ENCODE results near the gene KRT81.
"Not testable (repeated sequence)": the region's sequence is repeated elsewhere in the genome, so short reads cannot be mapped to it uniquely, and the experiment has no call there.

KRT81 gene

DNA sequence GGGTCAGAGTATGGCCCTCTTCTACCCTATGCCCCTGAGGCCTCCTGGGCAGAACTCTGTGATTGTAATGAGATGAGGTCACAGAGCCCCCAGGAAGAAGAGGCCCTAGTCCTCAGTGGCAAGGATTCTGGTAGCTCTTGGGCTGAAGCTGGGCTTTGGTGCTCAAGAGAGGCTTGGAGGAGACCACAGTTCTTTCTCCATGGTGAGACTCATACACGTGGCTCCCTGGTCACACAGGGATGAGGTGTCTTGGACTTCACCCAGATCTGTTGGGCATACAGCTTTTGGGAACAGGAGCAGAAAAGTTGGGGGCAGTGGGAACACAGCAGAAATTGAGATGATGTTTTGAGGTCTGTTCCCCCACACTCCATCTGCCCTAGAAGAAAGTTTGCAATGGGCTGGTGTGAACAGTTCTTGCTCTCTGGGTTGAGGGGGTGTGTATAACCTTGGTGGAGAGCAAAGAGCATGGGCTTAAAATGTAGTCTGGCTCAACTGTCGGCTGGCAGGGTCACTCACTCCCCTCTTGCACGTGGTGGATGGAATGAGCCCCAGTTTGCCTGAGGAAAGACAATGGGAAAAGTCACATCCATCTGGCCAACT, 16.7 kb downstream of the KRT81 start, which contains the start of gene KRT86:
KRT86 (plus strand) TSS at position 125 of the 600 bp plus-strand sequence. CDS start 27,272 bp downstream, outside the sequence.
- DNase-seq (ENCODE audit: low read depth in 2 of 2), result no peak

DNA sequence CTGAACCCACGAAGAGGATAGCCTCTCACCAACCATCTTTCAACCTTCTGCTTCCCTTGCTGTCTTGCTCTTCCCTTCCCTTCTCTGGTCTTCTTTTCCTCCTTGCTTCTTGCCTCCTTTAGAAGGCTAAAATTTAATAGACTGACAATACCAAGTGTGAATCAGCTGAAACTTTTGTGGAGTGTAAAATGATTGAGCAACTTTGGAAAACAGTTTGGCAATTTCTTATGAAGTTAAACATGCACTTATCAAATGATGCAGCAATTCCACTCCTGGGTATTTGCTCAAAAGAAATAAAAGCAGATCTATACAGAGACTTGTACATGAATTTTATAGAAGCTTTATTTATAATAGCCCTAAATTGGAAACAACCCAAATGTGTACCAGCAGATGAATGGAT, 20.2 kb downstream of the KRT81 start:
- DNase-seq (ENCODE audit: low read depth in 2 of 2), result no peak

DNA sequence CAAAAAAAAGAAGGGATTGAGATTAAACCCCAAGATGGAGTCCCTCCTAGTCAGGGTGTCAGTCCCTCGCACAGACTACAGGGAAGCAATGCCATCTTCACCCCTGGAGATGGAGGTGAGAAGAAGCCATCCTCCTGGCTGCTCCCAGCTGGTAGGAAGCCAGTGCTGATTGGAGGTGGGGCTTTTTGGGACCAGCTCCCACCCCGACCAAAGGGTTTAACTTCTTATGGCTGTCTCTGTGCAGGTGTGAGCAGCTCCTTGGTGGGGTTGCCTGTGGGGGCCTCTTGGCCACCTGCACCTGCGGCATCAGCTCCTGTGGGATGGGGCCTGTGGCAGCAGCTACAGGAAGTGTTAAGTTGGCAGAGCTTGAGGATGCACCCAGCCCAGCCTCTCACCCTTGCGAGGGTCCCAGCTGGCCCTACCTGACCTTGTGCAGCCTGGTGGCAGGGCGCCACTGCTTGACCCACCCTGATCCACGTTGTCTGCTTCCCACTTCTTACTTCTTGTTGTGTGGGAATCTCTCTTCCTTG, 20.7 kb downstream of the KRT81 start:
- DNase-seq (ENCODE audit: low read depth in 2 of 2), result no peak

DNA sequence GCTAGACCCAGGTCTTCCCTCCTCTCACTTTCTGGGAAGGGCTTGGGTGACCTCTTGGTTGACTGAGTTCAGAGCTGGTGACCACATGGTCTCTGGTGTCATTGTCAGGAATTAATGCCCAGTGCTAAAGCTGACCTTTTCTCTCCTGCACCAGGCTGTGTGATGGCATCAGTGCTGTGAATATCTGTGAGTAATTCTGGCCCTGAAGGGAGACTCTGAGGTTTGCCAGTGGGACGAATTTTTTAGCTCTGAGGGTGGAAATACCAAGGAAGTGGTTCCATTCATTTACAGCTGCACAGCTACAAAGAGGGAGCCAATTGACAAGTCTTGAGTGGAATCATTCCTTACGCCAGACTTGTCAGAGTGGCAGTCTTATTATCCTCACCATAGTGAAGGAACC, 23.1 kb downstream of the KRT81 start:
- no peak for DNase-seq (ENCODE audit: low read depth in 2 of 2)

DNA sequence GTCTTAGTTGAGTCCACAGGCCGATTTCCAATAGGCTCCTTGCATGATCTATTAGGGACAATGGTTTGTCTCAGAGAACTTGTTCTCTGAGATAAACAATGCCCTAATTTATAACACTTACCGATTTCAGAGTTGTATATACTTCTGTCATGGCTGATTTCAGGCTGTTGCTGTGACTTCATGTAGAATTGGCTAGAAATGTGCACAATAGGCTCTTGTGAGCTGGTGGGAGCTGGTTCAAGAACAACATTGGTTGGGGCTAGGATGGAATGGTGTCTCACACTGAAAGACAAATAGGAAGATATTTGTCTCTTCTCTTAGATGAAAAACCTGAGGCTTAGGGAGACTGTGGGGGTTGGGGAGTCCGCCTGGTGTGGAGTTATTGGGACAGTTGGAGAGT, 23.6 kb downstream of the KRT81 start:
- no peak for DNase-seq (ENCODE audit: low read depth in 2 of 2)

DNA sequence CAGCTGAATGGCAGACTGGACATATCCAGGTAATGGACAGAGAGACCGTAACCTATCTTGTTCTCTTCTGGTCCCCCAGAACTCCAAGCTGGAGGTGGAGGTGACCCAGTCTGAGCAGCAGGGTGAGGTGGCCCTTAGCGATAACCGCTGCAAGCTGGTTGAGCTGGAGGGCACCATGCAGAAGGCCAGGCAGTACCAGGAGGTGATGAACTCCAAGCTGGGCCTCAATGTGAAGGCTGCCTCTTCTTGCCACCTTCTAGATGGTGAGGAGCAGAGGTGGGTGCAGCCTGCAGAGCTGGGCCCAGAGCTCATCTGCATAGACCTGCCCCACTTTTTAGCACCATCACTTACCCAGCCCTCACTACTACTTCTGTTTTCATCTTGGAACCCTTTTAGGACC, 24.1 kb downstream of the KRT81 start:
- no peak for DNase-seq (ENCODE audit: low read depth in 2 of 2)

DNA sequence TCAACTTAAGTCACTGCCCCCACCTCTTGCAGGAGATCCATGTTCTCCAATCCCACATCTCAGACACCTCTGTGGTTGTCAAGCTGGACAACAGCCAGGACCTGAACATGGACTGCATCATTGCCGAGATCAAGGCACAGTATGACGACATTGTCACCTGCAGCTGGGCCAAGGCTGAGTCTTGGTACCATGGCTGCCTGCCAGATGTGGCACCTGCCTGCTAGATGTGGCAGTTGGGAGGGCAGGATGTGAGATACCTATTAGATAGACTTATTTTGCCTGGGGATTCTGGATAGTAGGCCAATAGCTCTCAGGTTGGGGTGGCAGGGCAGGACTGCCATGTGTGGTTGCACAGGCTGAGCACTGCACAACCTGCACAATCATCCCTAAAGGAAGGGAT, 24.8 kb downstream of the KRT81 start:
- DNase-seq (ENCODE audit: low read depth in 2 of 2), result no peak

DNA sequence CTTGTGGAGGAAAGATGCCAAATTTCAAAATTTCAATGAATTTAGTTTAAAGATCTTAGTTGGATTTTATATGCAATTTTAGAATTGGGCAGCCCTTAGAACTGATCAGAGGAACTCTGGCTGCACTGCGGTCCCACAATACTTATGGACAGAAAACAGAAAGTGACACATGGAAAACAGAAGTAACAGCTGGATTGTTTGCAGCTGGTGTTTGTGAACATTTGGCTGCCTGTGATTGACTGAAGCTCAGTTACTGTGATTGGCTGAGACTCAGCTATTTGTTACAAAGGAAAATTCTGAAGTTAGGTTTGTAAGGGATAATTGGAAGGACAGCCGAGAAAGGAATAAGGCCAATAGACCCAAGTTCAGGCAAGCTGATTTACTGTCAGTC, 26.9 kb downstream of the KRT81 start:
- DNase-seq (ENCODE audit: low read depth in 2 of 2), result no peak

DNA sequence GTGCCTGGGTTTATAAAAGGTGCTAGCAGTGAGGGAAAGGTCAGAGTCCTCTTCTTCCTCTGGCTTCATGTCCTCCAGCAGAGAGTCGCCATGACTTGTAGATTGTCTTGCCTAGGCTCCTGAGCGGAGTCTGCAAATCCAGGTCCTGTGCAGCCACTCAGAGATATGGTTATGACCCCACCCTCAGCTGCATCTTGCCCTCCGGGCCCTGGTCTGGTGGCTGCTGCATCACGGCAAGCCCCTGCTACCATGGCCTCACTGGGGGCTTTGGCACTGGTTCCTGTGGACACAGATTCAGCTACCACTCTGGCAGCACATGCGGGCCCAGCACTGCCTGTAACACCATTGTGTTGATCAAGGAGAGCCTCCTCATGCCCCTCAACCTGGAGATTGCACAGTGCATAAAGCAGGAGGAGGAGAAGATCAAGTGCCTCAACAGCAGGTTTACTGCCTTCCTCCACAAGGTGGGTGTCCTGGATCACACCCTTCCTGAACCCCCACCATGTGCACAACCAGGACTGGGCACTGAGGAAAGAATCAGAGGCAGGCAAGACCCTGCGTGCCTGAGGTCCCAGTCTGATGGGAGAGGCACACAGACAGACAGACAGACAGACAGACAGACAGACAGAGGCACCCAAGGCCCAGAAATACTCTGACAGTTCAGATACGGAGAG, 27.4 kb downstream of the KRT81 start:
- DNase-seq (ENCODE audit: low read depth in 2 of 2), result no peak

DNA sequence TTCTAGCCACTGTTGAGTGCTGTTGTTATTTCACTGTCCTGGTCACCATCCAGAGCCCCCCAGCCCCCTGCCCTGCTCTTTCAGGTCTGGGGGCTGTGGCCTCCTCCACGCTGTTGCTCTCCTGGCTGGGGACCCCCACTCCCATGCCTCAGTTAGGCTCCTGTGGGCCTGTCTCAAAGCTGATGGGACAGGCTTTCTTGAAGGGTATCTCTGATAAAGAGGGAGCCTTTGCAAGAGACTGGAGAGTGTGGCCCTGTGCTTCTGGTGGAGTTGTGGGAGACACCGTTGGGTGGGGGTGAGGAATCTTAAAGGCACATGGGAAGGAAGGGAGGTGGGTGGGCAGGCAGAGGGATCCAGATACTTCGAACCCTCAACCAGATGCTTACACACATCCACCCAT, 29.0 kb downstream of the KRT81 start:
- no peak for DNase-seq (ENCODE audit: low read depth in 2 of 2)

DNA sequence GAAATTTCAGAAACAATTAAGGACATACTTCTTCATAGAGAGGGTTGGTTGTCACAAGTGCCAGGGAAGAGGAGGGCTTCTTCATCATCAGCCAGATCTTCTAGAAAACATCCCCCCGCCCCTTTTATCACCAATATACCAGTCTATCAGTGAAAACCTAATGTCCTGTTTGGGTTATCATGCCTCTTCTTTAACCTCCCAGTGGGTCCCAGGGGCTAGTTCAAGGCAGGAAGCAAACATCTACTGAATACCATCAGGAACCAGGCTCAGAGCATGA, 30.2 kb downstream of the KRT81 start:
- DNase-seq (ENCODE audit: low read depth in 2 of 2), result no peak

DNA sequence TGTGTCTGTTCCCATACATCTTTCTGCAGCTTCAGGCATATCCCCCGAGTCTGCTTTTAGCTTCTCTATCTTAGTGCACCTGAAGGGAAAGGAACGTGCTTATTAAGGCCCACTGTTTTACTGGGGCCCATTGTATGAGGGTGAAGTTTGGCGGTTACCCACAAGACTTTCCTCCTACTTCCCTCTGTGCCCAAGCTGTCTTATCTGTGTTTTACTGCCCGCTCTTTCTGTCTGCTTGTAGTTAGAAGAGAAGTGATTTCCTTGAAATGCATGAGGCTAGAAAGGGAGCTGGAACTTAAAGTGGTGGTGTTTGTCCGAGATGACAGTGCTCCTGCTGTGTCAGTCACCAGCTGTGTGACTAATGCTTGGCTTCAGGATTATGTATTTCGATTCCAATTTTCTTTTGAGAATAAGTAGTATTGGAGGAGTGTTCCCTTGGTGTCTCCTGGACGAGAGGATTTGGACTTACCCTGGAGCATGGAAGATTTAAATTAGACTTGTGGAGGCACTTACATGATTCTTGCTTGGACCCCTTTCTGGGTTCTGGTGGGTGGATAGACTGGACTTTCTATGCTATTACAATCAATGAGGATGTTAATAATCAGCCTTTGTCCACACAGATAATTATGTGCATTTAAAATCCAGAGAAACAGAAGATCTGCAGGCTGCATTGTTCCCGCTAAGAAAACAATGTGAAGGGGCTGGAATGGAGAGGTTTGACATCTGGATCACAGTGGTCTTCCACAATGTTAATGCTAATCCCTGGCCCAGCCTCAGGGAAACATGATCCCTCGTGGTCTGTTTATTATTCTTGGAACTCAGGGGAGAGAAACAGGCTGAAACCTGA, 30.8 kb downstream of the KRT81 start:
- peak in 1 of 2 experiments; percentile 28 for DNase-seq (ENCODE audit: low read depth in 2 of 2)

DNA sequence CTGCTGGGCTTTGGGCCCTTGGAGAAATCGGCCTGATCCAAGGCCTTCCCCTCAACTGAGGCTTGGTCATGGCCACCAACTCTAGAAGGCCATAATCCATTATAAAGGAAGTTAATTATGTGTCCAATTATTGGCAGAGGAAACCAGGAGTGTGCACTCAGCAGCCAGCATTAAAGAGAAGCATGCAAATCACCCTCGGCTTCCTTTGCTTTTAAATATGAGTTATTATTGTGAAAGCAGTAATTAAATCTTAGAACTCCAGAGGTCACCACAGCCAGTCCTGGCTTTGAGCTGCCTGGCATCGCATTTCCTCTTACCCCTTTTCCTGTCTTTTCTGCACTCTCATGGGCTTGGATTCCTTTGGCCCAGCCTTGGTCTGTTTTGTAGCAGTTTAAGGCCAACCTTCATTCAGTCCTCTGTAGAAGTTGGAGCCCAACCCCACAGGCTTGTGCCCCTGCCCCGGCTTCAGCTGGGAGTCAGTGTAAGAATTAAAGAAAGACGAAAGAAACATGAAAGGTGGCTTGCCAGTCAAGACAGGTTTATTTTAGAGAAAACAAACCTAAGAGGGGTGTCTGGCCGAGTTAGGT, 31.6 kb downstream of the KRT81 start:
- no peak for DNase-seq (ENCODE audit: low read depth in 2 of 2)

DNA sequence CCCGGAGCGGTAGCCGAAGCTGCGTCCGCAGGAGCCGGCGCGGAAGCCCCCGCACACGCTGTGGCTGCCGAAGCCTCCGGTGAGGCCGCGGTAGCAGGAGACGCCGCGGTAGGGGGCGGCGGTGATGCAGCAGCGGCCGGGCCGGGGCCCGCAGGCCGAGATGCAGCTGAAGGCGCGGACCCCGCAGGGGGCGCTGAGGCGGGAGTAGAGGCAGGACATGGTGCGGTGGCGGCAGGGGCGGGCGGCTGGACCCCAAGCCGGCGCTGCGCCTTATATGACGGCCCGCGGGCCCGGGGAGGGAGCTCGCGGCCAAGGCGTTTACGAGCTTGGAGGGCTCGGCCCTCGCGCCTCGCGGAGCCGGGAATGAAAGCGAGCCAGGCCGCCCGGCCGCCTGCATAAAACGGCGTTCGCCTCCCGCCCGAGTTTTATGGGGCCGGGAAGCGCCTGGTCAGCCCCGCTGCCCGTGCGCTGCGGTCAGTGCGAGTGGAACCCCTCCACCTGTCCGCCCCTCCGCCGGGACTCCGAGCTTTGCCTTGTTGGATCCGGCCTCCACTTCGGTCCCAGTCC, 32.9 kb downstream of the KRT81 start:
- DNase-seq (ENCODE audit: low read depth in 2 of 2), result no peak

DNA sequence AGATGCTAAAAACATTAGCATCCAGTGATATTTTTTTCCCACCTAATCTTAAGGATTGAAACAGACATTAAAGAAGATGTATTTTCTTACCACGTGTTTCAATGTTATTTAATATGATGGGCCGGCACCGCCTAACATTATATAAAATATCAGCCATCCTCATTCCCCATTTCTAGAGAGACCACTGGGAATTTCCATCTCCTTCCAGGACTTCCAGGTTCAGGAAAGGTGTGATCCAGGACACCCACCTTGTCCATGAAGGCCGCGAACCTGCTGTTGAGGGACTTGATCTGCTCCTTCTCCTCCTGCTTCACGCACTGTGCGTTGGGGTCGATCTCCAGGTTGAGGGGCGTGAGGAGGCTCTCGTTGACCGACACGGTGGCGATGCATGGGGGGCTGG, 33.4 kb downstream of the KRT81 start:
- DNase-seq (ENCODE audit: low read depth in 2 of 2), result not testable (repeated sequence)

DNA sequence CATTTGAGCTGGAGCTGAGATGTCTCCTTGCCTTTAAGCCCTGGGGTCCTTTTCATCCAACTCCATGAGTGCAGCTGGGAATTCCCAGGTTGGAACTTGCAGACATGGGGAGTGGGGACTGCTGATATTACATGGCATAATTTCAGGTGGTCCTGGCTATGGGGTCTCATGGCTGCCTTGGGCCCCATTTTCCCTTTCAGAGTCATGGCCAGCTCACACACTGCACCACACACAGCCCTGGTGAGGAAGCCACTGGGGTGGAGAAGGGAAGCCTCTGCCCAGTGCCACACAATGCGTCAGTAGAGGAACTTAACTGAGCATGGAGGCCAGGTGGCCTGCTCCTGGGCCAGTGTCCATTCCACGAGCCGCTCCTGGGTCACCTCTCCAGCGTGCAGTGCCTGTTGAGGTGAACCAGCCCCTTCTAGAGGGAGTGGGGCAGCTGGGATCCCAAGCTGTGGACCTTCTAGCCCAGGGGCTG, 34.2 kb downstream of the KRT81 start:
- DNase-seq (ENCODE audit: low read depth in 2 of 2), result no peak

DNA sequence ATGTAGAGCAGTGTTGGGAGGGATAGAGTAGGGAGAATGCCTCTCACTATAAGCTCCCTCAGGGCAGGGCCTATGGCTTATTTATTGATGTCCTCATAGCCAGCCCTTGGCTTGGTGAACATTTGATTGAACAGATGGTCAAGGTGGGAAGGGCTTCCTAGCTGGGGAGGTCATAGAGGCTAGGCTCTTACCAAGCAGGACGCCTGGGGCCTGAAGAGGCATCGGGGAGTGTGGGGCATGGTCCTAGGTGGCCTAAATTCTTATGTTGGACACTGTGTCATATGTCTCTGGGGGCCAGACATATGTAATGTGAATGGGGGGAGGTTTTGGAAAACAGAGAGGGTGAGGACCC, 34.8 kb downstream of the KRT81 start:
- DNase-seq (ENCODE audit: low read depth in 2 of 2), result no peak

DNA sequence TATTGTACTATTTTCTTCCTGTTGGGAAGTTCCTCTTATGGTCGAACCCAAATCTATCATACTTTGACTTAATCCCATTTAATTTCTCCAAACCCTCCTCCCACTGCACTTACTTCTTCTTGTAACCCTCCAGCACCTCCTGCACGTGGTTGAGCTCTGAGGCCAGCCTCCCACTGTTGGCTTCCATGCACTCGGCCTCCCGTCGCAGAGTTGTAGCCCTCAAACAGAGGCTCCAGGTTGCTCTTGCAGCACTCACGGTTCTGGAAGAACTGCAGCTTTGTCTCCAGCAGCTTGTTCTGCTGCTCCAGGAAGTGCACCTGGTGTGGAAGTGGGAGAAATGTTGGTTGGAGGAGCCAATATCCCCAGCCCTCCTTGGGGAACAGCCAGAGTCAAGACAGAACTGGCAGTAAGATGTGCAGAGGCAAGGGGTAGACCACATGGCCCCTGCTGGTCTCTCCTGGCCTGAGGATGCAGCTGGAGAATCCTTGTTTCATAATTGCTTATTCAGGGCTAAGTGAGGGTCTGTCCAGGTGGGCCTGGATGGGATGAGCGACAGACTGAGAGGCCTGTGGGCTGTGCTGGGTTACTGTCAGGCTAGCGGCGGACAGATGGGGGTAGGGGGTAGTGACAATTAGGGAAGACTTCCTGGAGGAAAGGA, 35.3 kb downstream of the KRT81 start:
- DNase-seq (ENCODE audit: low read depth in 2 of 2), result no peak

DNA sequence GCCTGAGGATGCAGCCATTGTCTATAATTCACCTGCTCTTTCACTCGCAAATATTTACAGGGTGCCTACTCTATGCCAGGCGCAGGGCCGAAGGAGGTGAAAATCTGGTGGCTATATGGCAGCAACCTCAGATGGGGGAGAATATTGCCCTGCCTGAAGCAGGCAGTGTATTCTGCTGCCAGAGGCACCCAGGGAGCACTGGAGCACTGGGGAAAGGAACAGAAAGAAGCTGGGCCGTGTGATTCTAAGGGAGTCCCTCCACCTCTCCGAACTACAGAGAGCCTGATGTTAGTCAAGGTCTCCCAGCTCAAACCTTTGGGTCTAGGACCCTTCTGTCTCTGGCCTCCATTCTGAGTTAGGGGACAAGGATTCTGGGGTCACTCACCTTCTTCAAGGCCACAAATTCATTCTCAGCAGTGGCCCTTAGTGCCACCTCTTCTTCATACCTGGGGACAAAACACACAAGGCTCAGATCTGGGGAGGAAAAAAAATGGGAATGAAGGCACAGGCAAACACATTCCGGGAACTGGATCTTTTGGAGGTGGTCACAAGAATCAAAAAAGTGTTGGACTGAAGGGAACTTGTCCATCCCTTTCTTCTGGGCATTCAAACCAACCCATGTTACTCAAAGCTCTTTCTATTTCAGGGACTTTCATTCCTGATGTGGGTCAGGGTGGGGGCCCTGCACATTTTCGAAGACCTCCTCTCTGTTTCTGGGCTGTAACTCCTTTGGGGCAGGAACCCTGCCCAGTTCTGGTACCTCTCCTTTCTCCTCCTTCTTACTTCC, 36.2 kb downstream of the KRT81 start:
- DNase-seq (ENCODE audit: low read depth in 2 of 2), result no peak

DNA sequence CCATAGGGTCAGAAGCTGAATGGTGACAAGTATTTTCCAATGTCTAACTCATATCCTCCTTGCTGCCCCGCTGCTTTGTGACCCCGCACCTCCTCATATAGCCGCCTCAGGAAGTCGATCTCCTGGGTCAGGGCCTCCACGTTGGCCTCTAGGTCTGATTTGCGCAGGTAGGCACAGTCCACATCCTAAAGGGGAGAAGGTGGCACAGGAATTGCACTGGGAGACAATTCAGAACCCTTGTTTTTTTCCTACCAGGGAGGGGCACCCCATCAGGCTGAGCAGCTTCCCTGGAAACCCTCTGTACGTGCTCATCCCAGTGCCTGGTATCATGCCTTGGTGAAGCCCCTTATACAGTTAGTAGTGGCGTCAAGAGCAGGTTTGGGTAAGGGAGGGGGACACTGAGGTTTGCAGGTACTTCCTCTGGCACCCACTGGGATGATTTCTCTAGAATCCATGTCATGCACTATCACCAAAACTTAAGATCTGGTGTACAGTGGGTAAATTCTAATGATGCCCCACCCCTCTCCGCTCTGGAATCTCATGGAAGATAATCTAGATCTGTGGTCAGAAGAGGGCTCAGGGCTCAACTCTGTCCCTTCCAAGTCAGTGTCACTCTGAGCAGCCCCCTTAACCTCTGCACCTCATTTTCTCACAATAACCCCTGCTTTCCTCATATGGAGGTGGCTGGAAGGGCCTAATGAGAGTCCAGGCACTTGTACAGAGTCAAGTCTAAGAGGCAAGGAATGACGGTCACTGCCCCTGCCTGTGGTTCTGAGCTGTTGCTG, 37.0 kb downstream of the KRT81 start:
- no peak for DNase-seq (ENCODE audit: low read depth in 2 of 2)
